Lower leg skin (tissue), 3 donors: ENCODE data around the gene SMS.

Source experiments
- POLR2A ChIP-seq, 2 donors: fragments of 450-650 bp; IDR thresholded peaks; one replicate each; pipeline ENCODE4 v1.6.1; 2016 to 2017; ENCODE audit warnings: antibody characterized with exemption in 2 of 2, mild to moderate bottlenecking in 1 of 2, moderate library complexity in 1 of 2
- TF ChIP-seq, protein P1 (sequence below), 3 donors: fragments of 450-650 bp; IDR thresholded peaks; one replicate each; pipeline ENCODE4 v1.5.1; 2016; ENCODE audit warnings: antibody characterized with exemption in 3 of 3, mild to moderate bottlenecking in 3 of 3, moderate library complexity in 2 of 3

- TF ChIP-seq, protein P1, sequence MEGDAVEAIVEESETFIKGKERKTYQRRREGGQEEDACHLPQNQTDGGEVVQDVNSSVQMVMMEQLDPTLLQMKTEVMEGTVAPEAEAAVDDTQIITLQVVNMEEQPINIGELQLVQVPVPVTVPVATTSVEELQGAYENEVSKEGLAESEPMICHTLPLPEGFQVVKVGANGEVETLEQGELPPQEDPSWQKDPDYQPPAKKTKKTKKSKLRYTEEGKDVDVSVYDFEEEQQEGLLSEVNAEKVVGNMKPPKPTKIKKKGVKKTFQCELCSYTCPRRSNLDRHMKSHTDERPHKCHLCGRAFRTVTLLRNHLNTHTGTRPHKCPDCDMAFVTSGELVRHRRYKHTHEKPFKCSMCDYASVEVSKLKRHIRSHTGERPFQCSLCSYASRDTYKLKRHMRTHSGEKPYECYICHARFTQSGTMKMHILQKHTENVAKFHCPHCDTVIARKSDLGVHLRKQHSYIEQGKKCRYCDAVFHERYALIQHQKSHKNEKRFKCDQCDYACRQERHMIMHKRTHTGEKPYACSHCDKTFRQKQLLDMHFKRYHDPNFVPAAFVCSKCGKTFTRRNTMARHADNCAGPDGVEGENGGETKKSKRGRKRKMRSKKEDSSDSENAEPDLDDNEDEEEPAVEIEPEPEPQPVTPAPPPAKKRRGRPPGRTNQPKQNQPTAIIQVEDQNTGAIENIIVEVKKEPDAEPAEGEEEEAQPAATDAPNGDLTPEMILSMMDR (IDR thresholded peaks at IDR 0.05) = no peak
- TF ChIP-seq POLR2A (IDR thresholded peaks at IDR 0.05) = no peak
These were observed 17.7 kb downstream of the SMS start for GRCh38 chrX:21958187-21958586.
